Gastrocnemius medialis (tissue), 4 donors: Measurements from ENCODE around the gene PLXDC2. TPM values are rescaled to one million over a fixed set of nuclear protein-coding genes. Genes with fewer than 3 reads are reported as not detected.

Source experiments
- ATAC-seq, 2 donors: fragments of 150-250 bp; one replicate each; pipeline ENCODE4 v1.9.1; 2016
- DNase-seq, 2 donors: peaks; one replicate each; pipeline ENCODE4 v3.0.0-alpha.2; 2019
- H3K27ac ChIP-seq, 4 donors: fragments of 200-600 bp; sonication (generic); 1 replicate in 1 of 4; 2 replicates in 3 of 4; pipeline ENCODE4 v1.5.1; 2016 to 2018; ENCODE audit warnings: mild to moderate bottlenecking in 2 of 4, moderate library complexity in 1 of 4
- H3K27me3 ChIP-seq, 3 donors: fragments of 200-600 bp; sonication (generic) in 2 of 3; 1 replicate in 1 of 3; 2 replicates in 2 of 3; pipeline versions ENCODE4 v1.5.1 to v1.6.0; 2016 to 2019; ENCODE audit warnings: mild to moderate bottlenecking in 1 of 3, moderate library complexity in 1 of 3
- H3K36me3 ChIP-seq, 2 donors: fragments of 200-600 bp; sonication (generic) in 1 of 2; one replicate each; pipeline ENCODE4 v1.5.1; 2017 to 2018
- H3K4me1 ChIP-seq, 2 donors: fragments of 200-600 bp; sonication (generic) in 1 of 2; one replicate each; pipeline ENCODE4 v1.5.1; 2016 to 2017; ENCODE audit warnings: mild to moderate bottlenecking in 2 of 2
- H3K4me3 ChIP-seq, 4 donors: fragments of 200-600 bp; sonication (generic) in 3 of 4; 1 replicate in 1 of 4; 2 replicates in 3 of 4; pipeline ENCODE4 v1.5.1; 2016 to 2019; ENCODE audit warnings: mild to moderate bottlenecking in 2 of 4
- H3K9me3 ChIP-seq, 3 donors: fragments of 200-600 bp; sonication (generic) in 2 of 3; 1 replicate in 1 of 3; 2 replicates in 2 of 3; pipeline ENCODE4 v1.5.1; 2016 to 2019
- POLR2A ChIP-seq, 2 donors: fragments of 450-650 bp; IDR thresholded peaks; one replicate each; pipeline ENCODE4 v1.6.1; 2017; ENCODE audit warnings: antibody characterized with exemption in 2 of 2, mild to moderate bottlenecking in 2 of 2, moderate library complexity in 2 of 2
- in situ Hi-C, 4 donors: fragments of 200-750 bp; cut with MboI; loops; one replicate each; pipeline versions ENCODE4 v1.15.0 to v1.8.0; 2017; ENCODE audit warnings: low sequenced_read_pairs in 4 of 4
- intact Hi-C: fragments of 100-400 bp; cut with DNase I; formaldehyde crosslinking; loops from one replicate; pipeline ENCODE4 v1.15.1; 2023; ENCODE audit warnings: low total_unique reads
- total RNA-seq, 4 donors: library from RNA; depleted of rRNA; stranded (reverse); fragments of >200 nt; gene quantifications; one replicate each; pipeline versions ENCODE4 v1.1.0 to v1.2.3, GENCODE V29; 2016
- TF ChIP-seq, protein P1 (sequence below), 5 experiments: fragments of 450-650 bp in 3 of 5; fragments of 200-600 bp in 2 of 5; sonication (generic) in 2 of 5; IDR thresholded peaks in 4 of 5; conservative IDR thresholded peaks in 1 of 5; 1 replicate in 4 of 5; 2 replicates in 1 of 5; pipeline ENCODE4 v1.5.1; 2016 to 2019; ENCODE audit warnings: antibody characterized with exemption in 5 of 5, mild to moderate bottlenecking in 3 of 5, moderate library complexity in 3 of 5

The PLXDC2 gene
- total RNA-seq, 4 donors from 2014 or later, result 13.9 to 19.6 (median 15.0) TPM

DNA sequence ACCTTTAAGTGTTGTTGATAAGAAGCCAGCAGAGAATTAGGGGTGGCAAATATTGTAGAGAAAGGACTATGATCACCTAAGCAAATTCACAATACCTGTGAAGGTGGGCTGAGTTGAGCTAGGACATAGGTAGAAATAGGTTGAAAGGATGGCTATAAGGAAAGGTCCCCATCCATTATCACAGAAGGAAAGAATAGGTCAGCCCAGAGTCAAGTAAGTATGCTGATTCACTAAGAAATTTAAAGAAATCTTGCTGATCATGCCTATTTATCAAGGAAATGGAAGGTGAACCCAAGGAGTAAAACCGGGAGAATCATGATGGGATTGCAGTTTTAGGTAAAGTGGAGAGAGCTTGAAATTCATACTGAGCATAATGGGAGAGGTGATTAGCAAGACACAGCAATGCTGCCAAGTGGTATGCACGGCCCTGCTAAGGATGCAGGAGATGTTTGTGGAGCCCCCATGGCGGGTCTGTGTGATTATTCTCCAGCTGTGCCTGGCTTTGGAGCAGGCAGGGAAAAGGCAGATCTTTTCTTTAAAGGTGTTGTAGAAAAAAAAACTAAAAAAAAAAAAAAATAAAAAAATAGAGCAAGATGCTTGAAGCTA lies 399.4 kb downstream of the PLXDC2 start:
- intact Hi-C loops, result no loop called here
- in situ Hi-C loops, result no loop called here
- Histone ChIP-seq H3K36me3 (no peaks in the 10 kb centered on the region), H3K4me3 (no peak overlapping the region), H3K9me3 (no peaks in the 10 kb centered on the region), H3K27me3 (no peaks in the 10 kb centered on the region), H3K4me1 (no peaks in the 10 kb centered on the region), H3K27ac (no peak overlapping the region)
- ATAC-seq (no peak), DNase-seq (no peak)
- TF ChIP-seq, protein P1, sequence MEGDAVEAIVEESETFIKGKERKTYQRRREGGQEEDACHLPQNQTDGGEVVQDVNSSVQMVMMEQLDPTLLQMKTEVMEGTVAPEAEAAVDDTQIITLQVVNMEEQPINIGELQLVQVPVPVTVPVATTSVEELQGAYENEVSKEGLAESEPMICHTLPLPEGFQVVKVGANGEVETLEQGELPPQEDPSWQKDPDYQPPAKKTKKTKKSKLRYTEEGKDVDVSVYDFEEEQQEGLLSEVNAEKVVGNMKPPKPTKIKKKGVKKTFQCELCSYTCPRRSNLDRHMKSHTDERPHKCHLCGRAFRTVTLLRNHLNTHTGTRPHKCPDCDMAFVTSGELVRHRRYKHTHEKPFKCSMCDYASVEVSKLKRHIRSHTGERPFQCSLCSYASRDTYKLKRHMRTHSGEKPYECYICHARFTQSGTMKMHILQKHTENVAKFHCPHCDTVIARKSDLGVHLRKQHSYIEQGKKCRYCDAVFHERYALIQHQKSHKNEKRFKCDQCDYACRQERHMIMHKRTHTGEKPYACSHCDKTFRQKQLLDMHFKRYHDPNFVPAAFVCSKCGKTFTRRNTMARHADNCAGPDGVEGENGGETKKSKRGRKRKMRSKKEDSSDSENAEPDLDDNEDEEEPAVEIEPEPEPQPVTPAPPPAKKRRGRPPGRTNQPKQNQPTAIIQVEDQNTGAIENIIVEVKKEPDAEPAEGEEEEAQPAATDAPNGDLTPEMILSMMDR (IDR thresholded peaks at IDR 0.05 in 4 of 5, conservative IDR thresholded peaks at IDR 0.05 in 1 of 5), result no peak
- no peak for TF ChIP-seq POLR2A (IDR thresholded peaks at IDR 0.05)

DNA sequence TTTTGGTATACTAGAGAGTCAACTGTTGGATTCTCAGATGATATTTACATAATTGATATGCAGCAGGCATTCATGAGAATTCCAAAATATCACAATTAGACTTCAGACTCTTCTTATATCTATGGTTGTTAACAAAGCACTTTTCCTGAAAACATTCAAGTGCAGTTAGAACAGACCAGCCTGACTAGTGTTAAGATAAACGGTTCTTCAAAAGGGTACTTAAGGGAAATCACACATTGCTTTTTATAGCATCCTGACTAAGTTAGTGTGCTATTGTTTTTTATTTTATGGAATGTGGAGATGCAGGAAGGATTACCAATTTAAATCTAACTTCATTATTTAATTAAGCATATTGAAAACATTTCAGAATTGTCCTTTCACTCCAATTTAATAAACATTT lies 405.1 kb downstream of the PLXDC2 start:
- no peaks in the 10 kb centered on the region for H3K36me3 ChIP-seq
- H3K27me3 ChIP-seq, result no peaks in the 10 kb centered on the region
- intact Hi-C loops, result no loop called here
- H3K4me1 ChIP-seq, result no peaks in the 10 kb centered on the region
- ATAC-seq (no peak), DNase-seq (no peak)
- no peak overlapping the region for H3K4me3 ChIP-seq
- no peaks in the 10 kb centered on the region for H3K9me3 ChIP-seq
- no peak for TF ChIP-seq POLR2A (IDR thresholded peaks at IDR 0.05)
- TF ChIP-seq, protein P1 (IDR thresholded peaks at IDR 0.05 in 4 of 5, conservative IDR thresholded peaks at IDR 0.05 in 1 of 5), result no peak
- in situ Hi-C loops, result no loop called here
- no peak overlapping the region for H3K27ac ChIP-seq

DNA sequence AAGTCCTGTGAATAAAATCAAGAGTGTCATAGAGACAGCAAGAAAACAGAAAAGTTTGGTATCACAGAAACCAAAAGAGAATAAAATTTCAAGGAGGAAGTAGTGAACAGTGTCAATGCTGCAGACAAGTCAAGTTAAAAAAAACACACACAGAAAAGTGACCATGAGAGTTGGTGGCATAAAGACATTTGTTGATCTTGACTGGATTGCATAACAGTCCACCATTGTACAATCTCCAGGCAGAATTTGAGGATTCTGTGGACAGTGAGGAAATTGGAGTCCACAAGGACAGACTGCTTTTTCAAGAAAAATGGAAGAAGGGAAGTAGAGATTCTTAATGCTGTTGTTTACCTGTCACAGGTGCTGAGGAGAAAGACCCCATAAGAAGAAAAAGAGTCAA lies 412.5 kb downstream of the PLXDC2 start:
- Histone ChIP-seq H3K27me3 (no peaks in the 10 kb centered on the region), H3K9me3 (no peaks in the 10 kb centered on the region), H3K27ac (no peak overlapping the region), H3K4me3 (no peak overlapping the region), H3K4me1 (no peaks in the 10 kb centered on the region), H3K36me3 (no peaks in the 10 kb centered on the region)
- TF ChIP-seq, protein P1 (IDR thresholded peaks at IDR 0.05 in 4 of 5, conservative IDR thresholded peaks at IDR 0.05 in 1 of 5), result no peak
- no peak for TF ChIP-seq POLR2A (IDR thresholded peaks at IDR 0.05)
- intact Hi-C loops, result no loop called here
- in situ Hi-C loops, result no loop called here
- DNase-seq (no peak), ATAC-seq (no peak)

DNA sequence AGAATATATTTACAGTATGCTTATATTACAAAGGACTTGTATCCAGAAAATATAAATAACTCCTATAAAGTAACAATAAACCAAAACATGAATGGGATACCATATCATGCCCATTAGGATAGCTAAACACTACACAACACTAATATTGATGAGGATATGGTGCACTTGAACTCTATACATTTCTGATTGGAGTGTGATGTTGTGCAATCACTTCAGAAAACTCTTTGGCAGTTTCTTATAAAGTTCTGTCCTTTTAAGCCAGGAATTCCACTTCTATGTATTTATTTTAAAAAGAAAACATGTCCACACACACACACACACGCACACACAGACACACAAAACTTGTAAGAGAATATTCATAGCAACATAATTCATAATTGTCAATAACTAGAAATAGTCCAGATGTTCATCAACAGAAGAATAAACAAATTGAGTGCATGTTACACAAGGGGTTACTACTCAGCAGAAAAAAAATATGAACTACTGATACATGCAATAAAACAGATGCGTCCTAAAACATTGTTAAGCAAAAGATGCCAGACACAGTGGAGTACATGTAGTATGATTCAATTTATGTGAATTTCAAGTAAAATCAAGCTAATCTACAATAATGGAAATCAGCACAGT lies 416.0 kb downstream of the PLXDC2 start:
- no peak overlapping the region for H3K27ac ChIP-seq
- intact Hi-C loops, result no loop called here
- H3K4me1 ChIP-seq, result no peaks in the 10 kb centered on the region
- DNase-seq (no peak), ATAC-seq (no peak)
- no peaks in the 10 kb centered on the region for H3K27me3 ChIP-seq
- no peak for TF ChIP-seq POLR2A (IDR thresholded peaks at IDR 0.05)
- TF ChIP-seq, protein P1 (IDR thresholded peaks at IDR 0.05 in 4 of 5, conservative IDR thresholded peaks at IDR 0.05 in 1 of 5), result no peak
- in situ Hi-C loops, result no loop called here
- H3K36me3 ChIP-seq, result no peaks in the 10 kb centered on the region
- no peak overlapping the region for H3K4me3 ChIP-seq
- no peaks in the 10 kb centered on the region for H3K9me3 ChIP-seq
